HG02763 (cell line): ENCODE data around the gene MMP13.
"Not testable (repeated sequence)": the region's sequence is repeated elsewhere in the genome, so short reads cannot be mapped to it uniquely, and the experiment has no call there.

Experiments used
- ATAC-seq: cut with Tn5 transposase; IDR thresholded peaks from one replicate; pipeline ENCODE4 v1.9.1; 2021; ENCODE audit warnings: mild to moderate bottlenecking, moderate library complexity; ENCODE audit not compliant: unreplicated experiment

MMP13 gene

DNA sequence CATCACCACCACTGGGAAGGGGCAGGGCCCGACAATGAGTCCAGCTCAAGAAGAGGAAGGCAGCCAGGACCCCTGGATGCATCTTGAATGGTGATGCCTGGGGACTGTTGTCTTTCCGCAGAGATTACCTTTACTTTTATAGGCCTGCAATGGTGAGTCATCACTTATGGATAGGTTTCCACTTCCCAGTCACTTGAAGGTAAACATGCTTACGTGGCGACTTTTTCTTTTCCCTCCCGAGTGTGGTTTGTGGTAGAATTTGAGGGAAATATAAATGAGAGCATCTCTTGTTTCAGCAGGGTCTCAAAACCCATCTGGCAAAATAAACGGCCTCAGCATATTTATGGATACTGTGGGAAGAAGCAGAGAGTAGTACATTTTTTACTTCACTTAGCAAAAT lies at the start of gene MMP13:
Gene MMP13, minus strand, starts transcription at position 109 of the 400 bp plus-strand sequence. Its CDS starts 27 bp downstream, at position 82.
- ATAC-seq: no peak

DNA sequence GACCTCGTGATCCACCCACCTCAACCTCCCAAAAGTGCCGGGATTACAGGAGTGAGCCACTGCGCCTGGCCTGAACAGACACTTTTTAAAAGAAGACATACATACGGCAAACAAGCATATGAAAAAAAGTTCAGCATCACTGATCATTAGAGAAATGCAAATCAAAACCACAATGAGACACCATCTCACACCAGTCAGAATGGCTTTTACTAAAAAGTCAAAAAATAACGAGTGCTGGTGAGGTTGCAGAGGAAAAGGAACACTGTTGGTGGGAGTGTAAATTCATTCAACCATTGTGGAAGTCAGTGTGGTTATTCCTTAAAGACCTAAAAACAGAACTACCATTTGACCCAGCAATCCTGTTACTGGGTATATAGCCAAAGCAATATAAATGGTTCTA lies 48.7 kb upstream of the MMP13 start:
- ATAC-seq: not testable (repeated sequence)

DNA sequence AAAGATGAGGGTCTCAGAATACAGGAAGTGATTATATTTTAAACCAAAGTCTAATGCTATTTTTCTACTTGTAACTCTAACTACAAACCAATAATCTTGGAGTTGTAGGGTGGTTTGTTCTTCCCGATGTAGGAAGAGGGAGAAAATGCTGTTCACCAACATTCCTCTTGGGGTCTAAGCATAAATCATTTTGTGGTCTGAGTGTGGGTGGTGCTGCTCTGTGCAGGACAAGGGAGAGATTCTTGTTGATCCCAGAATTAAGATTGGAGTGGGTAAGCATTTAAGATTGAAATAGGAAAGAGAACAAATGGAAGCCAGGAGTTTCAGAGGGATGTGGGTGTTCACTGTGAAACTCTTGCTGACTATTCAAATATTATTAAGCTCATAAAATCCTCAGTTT lies 38.6 kb upstream of the MMP13 start:
- ATAC-seq: no peak

DNA sequence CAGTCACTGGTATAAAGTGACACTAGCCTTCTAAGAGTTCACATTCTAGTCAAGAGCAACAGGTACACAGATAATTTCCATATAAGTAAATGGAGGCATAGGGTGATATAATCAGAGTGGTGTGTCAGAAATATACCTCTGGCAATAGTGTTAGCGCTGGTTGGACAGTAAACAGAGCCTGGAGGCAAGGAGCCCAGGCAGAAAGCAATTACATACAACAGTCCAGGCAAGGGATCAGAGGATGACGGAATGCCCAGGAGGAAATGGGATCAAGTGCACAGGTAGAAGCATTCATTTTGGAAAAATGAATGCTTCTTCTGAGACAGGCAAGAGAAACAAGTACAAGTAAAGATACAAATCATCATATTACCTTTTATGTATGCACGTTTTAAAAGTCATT lies 36.2 kb upstream of the MMP13 start:
- no peak for ATAC-seq

DNA sequence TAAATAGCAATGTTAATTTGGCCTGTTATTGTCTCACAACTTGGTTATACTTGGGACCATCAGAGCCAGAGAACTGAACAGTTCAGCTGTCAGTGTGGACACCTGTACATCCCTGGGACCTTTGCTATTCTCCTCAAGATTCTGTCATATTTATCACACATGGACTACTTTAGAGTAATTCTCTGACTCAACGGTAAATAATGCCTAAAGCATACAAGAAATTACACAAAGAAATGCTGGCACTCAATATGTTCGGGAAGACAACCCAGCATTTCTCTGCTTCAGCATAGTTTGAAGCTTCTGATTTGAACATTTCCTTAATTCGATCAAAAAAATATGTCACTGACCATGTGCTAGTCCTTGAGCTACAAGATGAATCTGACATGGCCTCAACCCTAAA lies 34.6 kb upstream of the MMP13 start:
- ATAC-seq: no peak

DNA sequence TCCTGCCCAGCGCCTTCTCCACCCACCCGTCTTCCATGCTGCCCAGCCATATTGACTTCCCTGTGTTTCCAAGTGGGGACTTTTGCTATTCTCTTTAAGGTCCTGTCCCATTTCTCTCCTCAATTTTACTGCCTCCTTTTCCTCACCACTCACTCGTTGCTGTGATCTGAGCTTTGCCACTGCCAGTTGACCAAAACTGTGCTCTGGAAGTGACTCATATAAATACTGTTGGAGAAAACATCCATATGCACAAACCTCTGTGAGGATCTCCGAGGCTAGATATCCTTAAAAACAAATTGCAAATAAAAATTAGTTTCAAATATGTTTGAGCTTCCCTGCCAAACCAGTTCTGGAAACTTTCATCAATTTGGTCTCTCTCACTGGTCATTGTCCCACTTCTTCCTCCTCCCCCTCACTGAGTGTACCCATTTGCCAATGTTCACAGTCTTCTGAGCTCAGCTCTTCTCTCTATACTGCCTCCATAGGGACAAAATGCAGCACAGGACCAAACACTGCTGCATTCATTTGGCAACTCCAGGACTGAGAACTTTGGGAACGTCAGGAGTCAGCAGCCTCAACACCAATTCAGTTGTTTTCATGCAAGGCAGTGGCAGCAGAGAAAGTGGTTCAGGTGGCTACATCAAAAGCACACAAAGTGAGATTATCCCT lies 34.0 kb upstream of the MMP13 start:
- no peak for ATAC-seq

DNA sequence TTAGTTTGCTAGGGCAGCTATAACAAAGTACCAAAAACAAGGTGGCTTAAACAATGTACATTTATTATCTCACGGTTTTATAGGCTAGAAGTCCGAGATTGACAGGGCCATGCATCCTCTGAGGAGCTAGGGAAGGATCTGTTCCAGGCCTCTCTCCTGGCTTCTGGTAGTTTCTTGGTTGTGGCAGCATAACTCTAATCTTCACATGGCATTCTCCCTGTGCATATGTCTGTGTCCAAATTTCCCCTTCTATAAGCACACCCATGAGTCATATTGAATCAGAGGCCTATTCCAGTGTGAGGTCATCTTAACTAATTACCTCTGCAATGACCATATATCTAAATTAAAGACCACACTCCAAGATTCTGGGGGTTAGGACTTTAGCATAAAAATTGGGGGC lies 31.3 kb upstream of the MMP13 start:
- no peak for ATAC-seq

DNA sequence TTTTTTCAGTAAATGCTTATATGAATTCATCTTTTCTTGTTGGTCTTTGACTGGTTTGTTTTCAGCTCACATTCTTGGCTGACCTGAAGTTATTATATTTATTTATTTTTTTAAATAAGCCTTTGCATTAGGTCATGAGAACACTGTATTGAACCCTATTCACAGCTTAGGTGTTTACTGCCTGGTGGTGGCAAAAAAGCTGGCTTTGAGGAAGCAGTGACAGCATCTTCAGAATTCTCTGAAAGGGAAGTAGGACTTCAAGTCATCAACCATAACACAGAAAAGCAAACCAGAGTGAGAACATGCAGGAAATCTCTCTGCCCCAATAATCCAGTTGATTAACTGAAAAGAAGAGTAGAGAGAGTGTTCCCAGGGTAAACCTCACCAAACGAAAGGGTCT lies 30.3 kb upstream of the MMP13 start:
- no peak for ATAC-seq

DNA sequence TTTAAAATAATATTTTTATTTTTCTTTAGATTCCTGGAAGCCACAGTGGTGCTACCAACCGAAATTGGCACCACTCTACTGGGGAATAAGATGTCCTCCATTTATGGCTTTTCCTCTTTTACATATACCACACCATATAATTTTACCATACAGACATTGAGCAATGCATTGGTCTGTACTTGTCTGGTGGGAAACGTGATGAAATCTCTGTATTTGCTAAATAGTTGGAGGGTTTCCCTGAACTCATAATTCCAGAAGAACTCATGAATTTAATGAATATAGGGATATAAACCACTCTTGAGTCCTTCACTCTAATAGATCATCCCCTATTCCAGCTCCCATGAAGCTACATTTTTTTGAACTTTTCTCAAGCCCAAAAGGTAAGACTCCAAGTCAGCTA lies 28.0 kb upstream of the MMP13 start:
- ATAC-seq: no peak

DNA sequence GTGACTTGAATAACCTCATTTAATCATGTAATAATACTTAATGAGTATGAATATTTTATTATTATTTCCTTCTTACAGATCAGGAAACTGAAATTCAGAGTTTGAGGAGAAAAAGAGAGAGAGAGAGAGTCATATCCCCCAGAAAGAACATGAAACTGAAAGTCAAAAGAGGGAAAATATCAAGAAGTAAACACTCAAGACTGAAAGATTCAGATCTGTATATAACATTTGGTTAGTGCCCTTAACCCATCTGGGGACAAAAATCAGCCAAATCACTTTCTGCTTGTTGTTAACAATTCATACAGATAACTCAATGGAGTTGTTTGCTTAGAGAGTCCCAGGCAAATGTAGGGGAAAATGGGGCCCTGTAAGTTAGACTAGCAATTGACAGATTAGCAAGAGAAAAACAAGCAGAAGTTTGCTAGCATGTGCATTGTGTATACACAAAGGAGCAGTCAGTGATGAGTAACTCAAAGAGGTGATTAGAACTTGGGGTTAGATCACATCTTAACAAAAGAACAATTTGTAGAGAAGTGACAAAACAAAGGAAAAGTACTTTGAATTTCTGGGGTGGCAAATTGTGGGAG lies 25.9 kb upstream of the MMP13 start:
- no peak for ATAC-seq

DNA sequence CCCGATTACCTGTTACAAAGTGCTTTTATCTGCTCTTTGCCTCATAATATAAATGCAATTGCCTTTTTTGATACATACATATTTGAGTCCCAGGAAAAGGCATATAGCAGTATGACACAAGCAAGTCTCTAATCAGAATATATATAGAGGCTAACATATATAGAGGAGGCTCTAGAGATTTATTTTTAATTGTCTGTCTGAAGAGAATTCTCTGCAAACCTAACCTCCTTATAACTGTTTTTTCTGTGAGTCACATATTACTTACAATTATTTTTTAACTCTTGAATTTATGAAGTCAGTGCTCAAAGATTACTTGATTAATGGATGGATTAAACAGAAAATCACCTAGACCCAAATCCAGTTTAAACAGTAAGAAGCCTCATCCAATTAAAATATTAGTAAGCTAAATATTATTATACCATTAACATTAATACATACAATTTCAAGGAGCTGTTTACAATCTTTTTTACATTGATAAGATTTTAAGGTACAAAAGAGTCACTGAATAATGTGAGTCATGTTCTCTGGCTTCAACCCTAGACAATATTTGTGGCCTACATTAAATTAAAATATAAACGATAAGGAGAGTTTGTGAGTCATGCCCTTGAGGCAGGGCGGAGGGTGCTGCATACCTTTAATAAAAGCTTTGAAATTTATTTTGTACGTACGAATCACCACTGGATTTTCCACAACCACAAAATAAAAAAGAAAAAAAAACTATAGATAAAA lies 19.2 kb upstream of the MMP13 start:
- no peak for ATAC-seq

DNA sequence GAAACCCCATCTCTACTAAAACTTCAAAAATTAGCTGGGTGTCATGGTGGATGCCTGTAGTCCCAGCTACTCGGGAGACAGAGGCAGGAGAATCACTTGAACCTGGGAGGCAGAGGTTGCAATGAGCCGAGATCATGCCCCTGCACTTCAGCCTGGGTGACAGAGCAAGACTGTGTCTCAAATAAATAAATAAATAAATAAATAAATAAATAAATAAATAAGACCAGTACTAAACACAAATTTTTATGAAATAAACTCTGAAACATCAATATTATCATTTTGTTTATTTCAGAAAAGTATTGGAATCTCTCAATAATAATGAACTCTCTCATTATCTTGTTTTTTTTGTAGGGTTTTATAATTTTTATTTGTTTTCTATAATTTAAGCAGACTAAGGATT lies 18.2 kb upstream of the MMP13 start:
- ATAC-seq: not testable (repeated sequence)

DNA sequence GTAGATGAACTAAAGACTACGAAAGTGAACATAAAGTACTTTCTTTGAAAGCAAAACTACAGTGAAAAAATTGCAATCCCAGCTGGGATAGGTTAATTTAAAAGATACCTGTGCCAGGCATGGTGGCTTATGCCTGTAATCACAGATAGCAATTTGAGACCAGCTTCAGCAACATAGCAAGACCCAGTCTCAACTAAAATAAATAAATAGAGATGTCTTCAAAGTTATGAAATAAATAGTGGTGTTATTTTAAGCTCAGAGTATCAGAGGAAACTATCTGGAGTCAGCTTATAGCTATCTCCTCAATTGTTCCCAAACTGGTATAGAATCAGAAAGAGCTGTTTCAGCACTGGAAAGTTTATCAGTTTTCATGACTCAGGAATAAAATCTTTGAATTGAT lies 17.3 kb upstream of the MMP13 start:
- ATAC-seq: no peak

DNA sequence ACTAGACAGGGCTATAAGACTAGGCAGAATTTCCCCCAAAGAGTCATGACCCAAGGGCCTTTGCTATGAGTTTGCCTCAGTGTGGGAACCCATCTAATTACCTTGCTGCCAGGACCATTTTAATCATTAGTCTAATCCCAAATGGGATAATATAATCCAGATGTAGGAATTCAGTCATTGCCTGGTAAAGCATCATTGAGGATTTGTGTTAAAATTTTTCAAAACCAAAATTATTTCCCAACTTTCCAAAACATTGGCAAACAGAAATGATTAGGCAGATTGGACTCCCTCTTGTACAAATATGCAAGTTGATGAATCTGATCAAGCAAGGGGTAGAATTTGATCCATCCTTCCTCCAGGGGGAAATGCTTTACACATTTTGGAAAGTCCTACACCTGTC lies 16.2 kb upstream of the MMP13 start:
- no peak for ATAC-seq

DNA sequence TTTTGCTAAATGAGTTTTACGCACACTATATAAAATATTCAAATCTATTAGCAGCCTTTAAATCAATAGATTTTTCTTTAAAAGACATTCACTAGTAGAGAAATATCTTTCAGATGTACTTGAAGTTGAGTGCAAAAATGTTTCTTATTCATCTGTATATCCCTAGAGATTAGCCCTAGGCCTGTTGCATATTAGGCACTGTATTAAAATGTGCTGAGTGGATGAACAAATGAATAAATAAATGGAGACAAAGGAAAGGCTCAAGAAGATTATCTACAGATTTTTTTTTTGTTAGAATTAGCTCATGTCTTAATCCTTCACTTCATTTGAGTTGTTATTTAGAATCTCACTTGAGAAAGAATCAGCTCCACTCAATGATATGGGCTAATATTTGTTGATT lies 12.0 kb upstream of the MMP13 start:
- no peak for ATAC-seq

DNA sequence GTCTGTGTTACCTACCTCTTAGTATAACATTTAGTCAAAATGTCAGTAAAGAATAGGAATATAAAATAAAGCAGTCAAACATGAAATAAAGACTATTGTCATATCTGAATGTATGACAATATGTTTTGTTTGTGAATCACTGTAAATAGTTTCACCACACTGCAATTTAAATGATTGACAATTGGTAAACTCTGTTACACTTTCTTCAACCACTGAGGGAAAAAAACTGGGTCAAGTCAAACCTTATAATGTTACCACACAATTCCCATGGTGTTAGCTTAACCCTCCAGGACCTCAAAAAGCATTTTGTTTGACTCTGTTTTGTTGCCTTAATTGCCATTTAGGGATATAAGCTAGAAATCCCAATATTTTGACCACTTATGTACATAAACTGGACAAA lies 10.5 kb upstream of the MMP13 start:
- no peak for ATAC-seq

DNA sequence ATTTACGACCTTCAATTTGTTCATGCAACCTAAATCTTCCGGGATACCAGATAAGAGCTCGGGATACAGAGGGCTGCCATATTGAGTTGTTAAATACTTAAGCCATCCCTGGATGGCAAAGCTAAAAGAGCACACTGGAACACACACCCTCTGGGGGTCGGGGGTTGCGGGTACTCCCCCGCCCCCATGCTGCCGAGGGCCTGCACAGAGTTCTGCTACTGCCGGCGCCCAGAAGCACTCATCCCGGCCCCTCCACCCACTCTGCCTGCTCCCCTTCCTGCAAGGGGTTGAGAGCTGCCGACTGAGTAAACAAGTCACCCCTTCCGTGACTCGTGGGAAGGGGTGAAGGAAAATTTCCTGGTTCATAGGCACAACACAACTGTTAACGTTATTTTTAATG lies 9.3 kb upstream of the MMP13 start:
- ATAC-seq: no peak

DNA sequence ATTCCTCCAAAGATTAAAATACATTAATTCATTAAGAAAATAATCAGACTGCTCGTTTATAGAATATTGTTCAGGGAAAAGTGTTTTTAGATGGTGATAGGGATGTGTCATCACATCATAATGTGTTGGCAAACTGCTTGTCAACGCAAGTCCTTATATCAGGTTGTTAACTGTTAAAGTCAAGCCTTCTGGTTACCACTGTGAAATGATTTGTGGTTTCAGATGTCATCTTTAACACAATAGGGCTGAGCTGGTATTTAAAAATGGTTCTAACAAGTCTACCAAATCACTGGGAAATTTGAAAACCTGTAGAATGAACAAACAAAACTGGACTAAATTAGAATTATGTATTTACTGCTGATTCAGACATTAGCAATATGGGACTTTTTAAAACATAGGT lies 2.4 kb upstream of the MMP13 start:
- ATAC-seq: no peak

DNA sequence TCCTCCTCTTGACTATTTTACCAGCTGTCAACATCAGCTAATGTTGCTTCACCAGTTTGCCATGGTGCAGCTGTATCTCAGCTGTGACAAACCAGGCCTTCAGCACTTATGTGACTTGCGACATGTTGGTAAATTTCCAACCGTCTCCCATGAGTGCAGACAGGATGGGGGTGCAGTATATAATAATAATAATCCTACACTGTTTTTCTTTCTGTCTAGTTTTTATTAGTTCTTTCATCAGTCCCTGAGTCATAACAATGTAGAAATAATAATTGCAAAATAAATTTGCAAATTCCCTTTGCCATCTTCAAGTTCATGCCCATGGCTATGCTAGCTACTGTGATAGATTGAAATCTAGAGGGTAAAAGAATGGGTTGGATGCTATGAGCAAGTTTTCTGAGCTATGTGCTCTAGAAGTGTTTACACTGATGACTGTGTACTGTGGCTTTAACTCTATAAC lies 4.9 kb downstream of the MMP13 start:
- no peak for ATAC-seq

DNA sequence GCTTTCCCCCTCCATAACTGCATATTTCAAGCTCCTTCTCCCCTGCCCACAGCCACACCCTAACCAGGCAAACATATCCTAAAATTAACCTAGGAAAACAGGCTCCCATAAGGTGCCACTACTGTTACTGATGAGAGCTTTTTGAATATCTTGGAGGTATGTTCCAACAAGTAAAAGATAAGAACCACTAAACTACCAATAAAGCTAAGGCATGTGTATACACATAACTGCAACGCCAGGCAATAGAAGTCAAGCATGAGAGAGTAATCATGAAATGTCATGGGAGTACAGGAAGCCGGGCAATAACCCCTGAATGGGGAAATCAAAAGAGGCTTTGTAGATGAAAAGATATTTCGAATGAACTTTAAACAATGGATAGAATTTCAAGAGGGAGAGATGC lies 9.3 kb downstream of the MMP13 start:
- no peak for ATAC-seq

DNA sequence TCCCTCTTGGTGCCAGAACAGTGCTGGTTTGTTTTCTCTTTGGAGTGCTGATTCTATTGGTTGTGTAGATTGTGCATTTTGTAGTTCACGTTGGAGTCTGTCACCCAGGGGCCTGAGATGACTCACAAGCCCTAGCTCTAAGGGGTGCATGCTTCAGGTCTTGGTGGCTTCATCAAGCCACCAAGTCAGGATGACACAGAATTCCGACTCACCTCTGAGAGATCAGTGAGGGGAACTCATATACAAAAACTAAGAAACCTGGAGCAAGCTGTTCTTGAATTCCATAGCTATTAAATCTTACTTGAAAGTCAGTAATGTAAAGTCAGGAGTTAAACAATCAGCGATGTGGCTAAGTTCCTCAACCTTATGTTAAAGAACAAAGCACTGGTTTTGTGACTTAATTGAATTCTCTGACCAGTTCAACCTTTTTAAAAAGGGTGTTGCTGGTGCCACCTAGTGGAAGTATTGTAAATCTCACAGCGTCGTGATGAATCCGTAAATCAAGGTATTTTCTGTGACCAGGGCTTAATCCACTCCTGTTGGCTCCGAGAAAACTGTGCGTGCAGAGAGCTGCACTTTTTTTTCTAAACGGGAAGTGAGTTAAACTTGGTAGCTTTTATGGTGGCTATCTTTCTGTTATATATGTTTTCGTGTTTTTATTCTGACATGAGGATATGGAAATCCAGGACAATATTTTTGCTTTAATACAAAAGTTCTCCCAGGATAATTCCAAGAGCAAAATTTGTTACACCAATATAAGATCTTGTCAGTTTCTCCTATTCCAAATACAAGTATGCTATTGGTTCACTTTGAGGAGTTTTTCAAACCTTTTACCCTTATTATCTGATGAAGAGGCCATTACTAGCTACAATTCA lies 14.6 kb downstream of the MMP13 start:
- peak; percentile 79 for ATAC-seq
